Liver (tissue), 3 donors: ENCODE measurements around the gene DHX35.

Source experiments
- FOXA1 ChIP-seq: IDR thresholded peaks from 2 replicates; pipeline ENCODE4 v1.6.1; 2016; ENCODE audit warnings: antibody characterized with exemption
- GABPA ChIP-seq, 2 donors: IDR thresholded peaks in 1 of 2; conservative IDR thresholded peaks in 1 of 2; 2 replicates each; pipeline ENCODE4 v1.6.1; 2016; ENCODE audit warnings: antibody characterized with exemption in 2 of 2, mild to moderate bottlenecking in 1 of 2, moderate library complexity in 1 of 2
- MAX ChIP-seq: IDR thresholded peaks from 2 replicates; pipeline ENCODE4 v1.6.1; 2016; ENCODE audit warnings: antibody characterized with exemption
- NR2F2 ChIP-seq: IDR thresholded peaks from 2 replicates; pipeline ENCODE4 v1.6.1; 2016; ENCODE audit warnings: antibody characterized with exemption
- RAD21 ChIP-seq, 2 donors: IDR thresholded peaks; 2 replicates each; pipeline ENCODE4 v1.6.1; 2016; ENCODE audit warnings: antibody characterized with exemption in 2 of 2, mild to moderate bottlenecking in 2 of 2
- REST ChIP-seq: IDR thresholded peaks from 2 replicates; pipeline ENCODE4 v1.6.1; 2016; ENCODE audit warnings: antibody characterized with exemption, mild to moderate bottlenecking
- SP1 ChIP-seq: IDR thresholded peaks from 2 replicates; pipeline ENCODE4 v1.6.1; 2018; ENCODE audit warnings: antibody characterized with exemption, mild to moderate bottlenecking
- TAF1 ChIP-seq: conservative IDR thresholded peaks from 2 replicates; pipeline ENCODE4 v1.6.1; 2016; ENCODE audit warnings: antibody characterized with exemption, mild to moderate bottlenecking
- YY1 ChIP-seq: IDR thresholded peaks from 2 replicates; pipeline ENCODE4 v1.6.1; 2016; ENCODE audit warnings: antibody characterized with exemption, mild to moderate bottlenecking
- ZBTB33 ChIP-seq: IDR thresholded peaks from 2 replicates; pipeline ENCODE4 v1.6.1; 2016; ENCODE audit warnings: antibody characterized with exemption
- TF ChIP-seq, protein P1 (sequence below): fragments of 150-350 bp; IDR thresholded peaks from 2 replicates; pipeline ENCODE4 v1.5.1; 2017; ENCODE audit warnings: improper control_type of control experiment, low read depth, low read length; ENCODE audit not compliant: missing input control
- TF ChIP-seq, protein P2 (sequence below): IDR thresholded peaks from 2 replicates; pipeline ENCODE4 v1.6.1; 2016; ENCODE audit warnings: antibody characterized with exemption
- donor health status: healthy.
- donor health status: healthy.

GRCh38 chr20:38990728-38991127 lies 28.6 kb downstream of the DHX35 start:
- TF ChIP-seq, protein P1, sequence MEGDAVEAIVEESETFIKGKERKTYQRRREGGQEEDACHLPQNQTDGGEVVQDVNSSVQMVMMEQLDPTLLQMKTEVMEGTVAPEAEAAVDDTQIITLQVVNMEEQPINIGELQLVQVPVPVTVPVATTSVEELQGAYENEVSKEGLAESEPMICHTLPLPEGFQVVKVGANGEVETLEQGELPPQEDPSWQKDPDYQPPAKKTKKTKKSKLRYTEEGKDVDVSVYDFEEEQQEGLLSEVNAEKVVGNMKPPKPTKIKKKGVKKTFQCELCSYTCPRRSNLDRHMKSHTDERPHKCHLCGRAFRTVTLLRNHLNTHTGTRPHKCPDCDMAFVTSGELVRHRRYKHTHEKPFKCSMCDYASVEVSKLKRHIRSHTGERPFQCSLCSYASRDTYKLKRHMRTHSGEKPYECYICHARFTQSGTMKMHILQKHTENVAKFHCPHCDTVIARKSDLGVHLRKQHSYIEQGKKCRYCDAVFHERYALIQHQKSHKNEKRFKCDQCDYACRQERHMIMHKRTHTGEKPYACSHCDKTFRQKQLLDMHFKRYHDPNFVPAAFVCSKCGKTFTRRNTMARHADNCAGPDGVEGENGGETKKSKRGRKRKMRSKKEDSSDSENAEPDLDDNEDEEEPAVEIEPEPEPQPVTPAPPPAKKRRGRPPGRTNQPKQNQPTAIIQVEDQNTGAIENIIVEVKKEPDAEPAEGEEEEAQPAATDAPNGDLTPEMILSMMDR, result no peak
- TF ChIP-seq TAF1 (no peak), REST (no peak), MAX (no peak), SP1 (no peak), GABPA (IDR thresholded peaks at IDR 0.05 in 1 of 2, conservative IDR thresholded peaks at IDR 0.05 in 1 of 2) (no peak), ZBTB33 (no peak), NR2F2 (no peak), FOXA1 (no peak), YY1 (no peak), RAD21 (IDR thresholded peaks at IDR 0.05) (no peak)
- TF ChIP-seq, protein P2, sequence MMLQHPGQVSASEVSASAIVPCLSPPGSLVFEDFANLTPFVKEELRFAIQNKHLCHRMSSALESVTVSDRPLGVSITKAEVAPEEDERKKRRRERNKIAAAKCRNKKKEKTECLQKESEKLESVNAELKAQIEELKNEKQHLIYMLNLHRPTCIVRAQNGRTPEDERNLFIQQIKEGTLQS, result no peak
